Measurements from ENCODE around the gene INSR.

DNA sequence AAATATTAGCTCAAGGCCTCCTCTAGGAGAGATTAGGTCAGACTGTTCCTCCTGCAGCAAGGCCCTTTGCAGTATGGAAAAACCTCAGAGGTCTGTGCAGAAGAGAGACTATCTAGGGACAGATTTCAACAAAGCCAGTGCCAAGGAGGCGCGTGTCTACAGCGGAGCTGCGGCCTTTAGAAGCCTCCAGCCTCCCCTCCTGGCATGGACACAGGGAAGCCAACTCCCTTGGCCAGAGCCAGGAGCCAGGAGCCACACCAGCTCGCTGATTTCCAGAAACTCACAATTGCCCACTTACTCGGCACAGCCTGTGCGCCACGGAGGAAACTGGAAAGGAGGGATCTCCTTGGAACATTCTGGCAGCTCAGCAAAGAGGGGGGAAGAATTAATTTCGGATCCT is 63.4 kb downstream of the INSR start:
- TF ChIP-seq CTCF (IDR thresholded peaks at IDR 0.05) (no peak), POLR2A (IDR thresholded peaks at IDR 0.05) (no peak)
